ENCODE results near the gene LANCL1.

LANCL1 gene

GRCh38 chr2:210476194-210477128 lies at the start of gene LANCL1:
Gene LANCL1, minus strand, starts transcription at chr2:210476759. Its CDS starts 363 bp downstream, at chr2:210476396.
- peak; percentile 86 for DNase-seq

GRCh38 chr2:210524533-210524932 lies 48.0 kb upstream of the LANCL1 start:
- no peak for DNase-seq

GRCh38 chr2:210523650-210524289 lies 47.2 kb upstream of the LANCL1 start:
- DNase-seq, result no peak

- DNase-seq, result no peak
Observed at GRCh38 chr2:210522399-210522798, 45.8 kb upstream of the LANCL1 start.

- DNase-seq, result no peak
Observed at GRCh38 chr2:210519594-210519993, 43.0 kb upstream of the LANCL1 start.

GRCh38 chr2:210517264-210517663 lies 40.7 kb upstream of the LANCL1 start:
- DNase-seq, result no peak

GRCh38 chr2:210515911-210516310 lies 39.4 kb upstream of the LANCL1 start:
- DNase-seq, result no peak

- no peak for DNase-seq
Observed at GRCh38 chr2:210503725-210504191, 27.2 kb upstream of the LANCL1 start.

- peak; percentile 9 for DNase-seq
Observed at GRCh38 chr2:210503001-210503623, 26.6 kb upstream of the LANCL1 start.

- no peak for DNase-seq
Observed at GRCh38 chr2:210496512-210496911, 20.0 kb upstream of the LANCL1 start.

- DNase-seq, result no peak
Observed at GRCh38 chr2:210493528-210493927, 17.0 kb upstream of the LANCL1 start.

GRCh38 chr2:210481601-210482175 lies 5.1 kb upstream of the LANCL1 start:
- no peak for DNase-seq

GRCh38 chr2:210480764-210481163 lies 4.2 kb upstream of the LANCL1 start:
- DNase-seq, result no peak

GRCh38 chr2:210480079-210480478 lies 3.5 kb upstream of the LANCL1 start:
- DNase-seq, result no peak

GRCh38 chr2:210478661-210479060 lies 2.1 kb upstream of the LANCL1 start:
- no peak for DNase-seq

GRCh38 chr2:210477496-210477895 lies 937 bp upstream of the LANCL1 start:
- peak; percentile 43 for DNase-seq

- DNase-seq, result no peak
Observed at GRCh38 chr2:210475706-210476105, 853 bp downstream of the LANCL1 start.

- no peak for DNase-seq
Observed at GRCh38 chr2:210474776-210475175, 1.8 kb downstream of the LANCL1 start.

GRCh38 chr2:210461401-210461800 lies 15.2 kb downstream of the LANCL1 start:
- no peak for DNase-seq

- no peak for DNase-seq
Observed at GRCh38 chr2:210460322-210461227, 16.0 kb downstream of the LANCL1 start.

GRCh38 chr2:210459880-210460279 lies 16.7 kb downstream of the LANCL1 start:
- no peak for DNase-seq

GRCh38 chr2:210459407-210459806 lies 17.2 kb downstream of the LANCL1 start:
- DNase-seq, result no peak

Measured in kidney glomerular epithelial cell (primary cell).